B cell (primary cell): ENCODE measurements around the gene DNAJC11.

Experiments
- EZH2 ChIP-seq: IDR thresholded peaks from 2 replicates; pipeline ENCODE4 v1.6.1; 2012; ENCODE audit warnings: borderline replicate concordance, low read depth, mild to moderate bottlenecking, moderate library complexity, low read length; ENCODE audit not compliant: insufficient read depth, poor library complexity, severe bottlenecking
- TF ChIP-seq, protein P1 (sequence below): fragments of 200-600 bp; IDR thresholded peaks from one replicate; pipeline ENCODE4 v1.8.0; 2022; ENCODE audit warnings: antibody characterized with exemption, mild to moderate bottlenecking

DNA sequence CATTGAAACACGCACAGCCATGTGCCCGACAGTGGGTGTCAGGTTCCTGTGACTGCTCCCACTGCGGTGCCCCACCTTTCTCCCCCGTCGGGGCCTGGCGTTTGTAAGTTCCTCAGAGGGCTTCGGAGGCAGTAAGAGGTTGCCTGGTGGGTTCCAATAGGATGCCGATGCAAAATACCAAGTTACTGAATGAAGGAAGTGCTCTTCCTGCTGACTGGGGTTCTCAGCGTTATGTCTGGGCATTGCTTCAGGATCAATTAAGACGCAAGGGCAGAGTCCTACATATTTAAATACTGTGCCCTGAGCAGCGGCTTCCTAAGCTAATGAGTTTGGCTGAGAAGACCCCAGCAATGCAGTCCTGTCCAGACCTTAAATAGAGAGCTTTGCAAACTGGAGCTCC is 28.9 kb upstream of the DNAJC11 start:
- TF ChIP-seq, protein P1, sequence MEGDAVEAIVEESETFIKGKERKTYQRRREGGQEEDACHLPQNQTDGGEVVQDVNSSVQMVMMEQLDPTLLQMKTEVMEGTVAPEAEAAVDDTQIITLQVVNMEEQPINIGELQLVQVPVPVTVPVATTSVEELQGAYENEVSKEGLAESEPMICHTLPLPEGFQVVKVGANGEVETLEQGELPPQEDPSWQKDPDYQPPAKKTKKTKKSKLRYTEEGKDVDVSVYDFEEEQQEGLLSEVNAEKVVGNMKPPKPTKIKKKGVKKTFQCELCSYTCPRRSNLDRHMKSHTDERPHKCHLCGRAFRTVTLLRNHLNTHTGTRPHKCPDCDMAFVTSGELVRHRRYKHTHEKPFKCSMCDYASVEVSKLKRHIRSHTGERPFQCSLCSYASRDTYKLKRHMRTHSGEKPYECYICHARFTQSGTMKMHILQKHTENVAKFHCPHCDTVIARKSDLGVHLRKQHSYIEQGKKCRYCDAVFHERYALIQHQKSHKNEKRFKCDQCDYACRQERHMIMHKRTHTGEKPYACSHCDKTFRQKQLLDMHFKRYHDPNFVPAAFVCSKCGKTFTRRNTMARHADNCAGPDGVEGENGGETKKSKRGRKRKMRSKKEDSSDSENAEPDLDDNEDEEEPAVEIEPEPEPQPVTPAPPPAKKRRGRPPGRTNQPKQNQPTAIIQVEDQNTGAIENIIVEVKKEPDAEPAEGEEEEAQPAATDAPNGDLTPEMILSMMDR: no peak
- TF ChIP-seq EZH2: no peak
